Adipose tissue (tissue), 3 donors: ENCODE data around the gene TMEM240. TPM values are rescaled to one million over a fixed set of nuclear protein-coding genes. Genes with fewer than 3 reads are reported as not detected.

Experiments used
- H3K27ac ChIP-seq: one replicate; pipeline ENCODE4 v1.5.1; 2013; ENCODE audit warnings: low read depth, low read length
- WGBS, 3 donors: extraction: QIAGEN DNeasy Blood & Tissue Kit; methylation state at CpG; one replicate each; pipeline ENCODE4 v1.1.7; 2013; 5-methylcytosine and 5-hydroxymethylcytosine counted together
- polyA plus RNA-seq, 3 donors: library from polyadenylated mRNA; stranded (reverse); fragments of 200-250 nt; gene quantifications; one replicate each; pipeline ENCODE4 v1.2.3, GENCODE V29; 2013
- donor health status: healthy with polysubstance abuse.
- donor health status: Bipolar disorder and iron deficiency.
- donor health status: healthy.

TMEM240 gene
- polyA plus RNA-seq, result 1 to 10 TPM in 2 of 3 donors, under 1 TPM in 1; 0.85 to 4.3 (median 2.1) TPM

- WGBS, 3 donors, result 0 to 1% (median 0%) methylated on average over 26 to 98 of the region's 100 CpGs
- H3K27ac ChIP-seq, result no peak within 1 kb of the TSS
Observed at GRCh38 chr1:1540090-1540817, at the start of gene TMEM240. TSS of gene TMEM240 (minus strand) at chr1:1540624. CDS start at chr1:1540346, 278 bp downstream.

GRCh38 chr1:1583347-1584010, 43.1 kb upstream of the TMEM240 start:
- no peak overlapping the region for H3K27ac ChIP-seq
- 82 to 86% (median 84%) methylated on average over 23 of the region's 23 CpGs for WGBS, 3 donors

GRCh38 chr1:1582585-1583346, 42.3 kb upstream of the TMEM240 start:
- WGBS, 3 donors, result 66 to 74% (median 71%) methylated on average over 9 of the region's 9 CpGs
- no peak overlapping the region for H3K27ac ChIP-seq

- no peak overlapping the region for H3K27ac ChIP-seq
- 79 to 87% (median 82%) methylated on average over 11 to 13 of the region's 13 CpGs for WGBS, 3 donors
Observed at GRCh38 chr1:1578371-1578940, 38.0 kb upstream of the TMEM240 start.

DNA sequence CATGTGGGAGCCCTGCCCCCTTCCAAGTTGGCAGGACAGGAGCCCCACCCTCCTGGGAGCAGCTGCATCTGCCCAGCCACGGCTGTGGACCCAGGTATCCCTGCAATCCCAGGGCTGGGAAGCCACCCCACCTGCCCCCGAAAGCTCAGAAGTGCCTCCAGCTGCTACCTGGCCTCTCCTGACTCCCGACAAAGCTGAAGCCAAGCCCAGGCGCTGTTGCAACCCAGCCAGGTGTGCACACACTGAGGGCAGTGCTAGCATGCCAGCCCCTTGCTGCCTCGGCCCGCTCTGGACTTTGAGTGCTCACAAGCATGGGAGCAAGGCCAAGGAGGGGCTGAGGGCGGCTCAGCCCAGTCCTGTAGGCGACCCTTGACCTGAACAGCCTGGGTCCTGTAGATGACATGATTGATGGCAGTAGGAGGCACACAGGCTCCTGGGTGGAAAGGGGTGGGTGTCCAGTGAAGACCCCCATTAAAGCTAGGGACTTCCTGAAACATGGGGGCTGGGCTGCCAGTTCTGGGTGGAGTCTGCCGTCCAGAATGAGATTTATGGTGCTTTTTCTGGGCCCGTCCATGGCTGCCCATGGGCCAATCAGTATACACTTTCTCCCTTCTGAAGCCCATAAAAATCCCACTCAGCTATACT, 37.1 kb upstream of the TMEM240 start:
- H3K27ac ChIP-seq, result no peak overlapping the region
- WGBS, 3 donors, result 35 to 57% (median 53%) methylated on average over 10 of the region's 10 CpGs

DNA sequence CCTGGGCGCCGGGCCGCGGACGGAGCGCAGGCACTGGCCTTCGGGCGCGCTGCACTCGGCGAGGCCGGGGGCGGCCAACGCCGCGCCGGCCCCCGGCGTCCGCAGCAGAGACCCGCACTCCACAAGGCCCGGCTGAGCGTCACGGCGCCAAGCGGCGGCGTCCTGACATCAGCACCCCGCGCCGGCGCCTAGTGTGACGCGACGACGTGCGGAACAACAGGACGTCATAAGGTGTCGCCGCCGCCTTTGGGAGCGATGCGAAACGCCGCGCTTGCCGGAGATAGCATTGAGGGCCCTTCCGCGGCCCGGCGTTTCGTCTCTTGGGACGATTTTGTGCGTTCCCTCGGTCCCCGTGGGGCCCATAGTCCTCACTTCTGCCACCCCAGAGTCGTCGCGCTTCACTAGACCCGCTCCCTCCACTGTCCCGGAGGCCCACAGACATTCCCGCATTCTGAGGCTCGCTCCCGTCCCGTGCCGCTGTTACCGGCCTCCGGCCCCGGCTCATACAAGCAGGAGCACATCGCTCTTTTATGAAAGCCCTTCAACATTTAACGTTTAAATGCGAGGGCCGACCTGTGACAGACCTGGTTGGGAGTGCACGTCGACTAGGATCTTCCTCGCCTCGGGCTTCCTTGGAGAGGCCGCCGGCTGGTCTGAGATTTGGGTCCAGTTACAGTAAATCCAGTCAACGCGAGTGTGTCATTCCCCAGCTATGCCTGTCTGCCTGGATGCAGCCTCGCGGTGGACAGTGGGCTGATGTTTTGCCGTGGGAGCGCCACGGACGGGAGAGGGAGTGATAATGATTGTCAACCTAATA, 34.5 kb upstream of the TMEM240 start, which contains the start of gene SSU72:
Gene SSU72, minus strand, starts transcription at position 143 of the 817 bp plus-strand sequence. CDS start 306 bp downstream, outside the sequence.
- 0% methylated on average over 73 to 87 of the region's 87 CpGs for WGBS, 3 donors
- H3K27ac ChIP-seq, result peak within 1 kb of the TSS; percentile 95

DNA sequence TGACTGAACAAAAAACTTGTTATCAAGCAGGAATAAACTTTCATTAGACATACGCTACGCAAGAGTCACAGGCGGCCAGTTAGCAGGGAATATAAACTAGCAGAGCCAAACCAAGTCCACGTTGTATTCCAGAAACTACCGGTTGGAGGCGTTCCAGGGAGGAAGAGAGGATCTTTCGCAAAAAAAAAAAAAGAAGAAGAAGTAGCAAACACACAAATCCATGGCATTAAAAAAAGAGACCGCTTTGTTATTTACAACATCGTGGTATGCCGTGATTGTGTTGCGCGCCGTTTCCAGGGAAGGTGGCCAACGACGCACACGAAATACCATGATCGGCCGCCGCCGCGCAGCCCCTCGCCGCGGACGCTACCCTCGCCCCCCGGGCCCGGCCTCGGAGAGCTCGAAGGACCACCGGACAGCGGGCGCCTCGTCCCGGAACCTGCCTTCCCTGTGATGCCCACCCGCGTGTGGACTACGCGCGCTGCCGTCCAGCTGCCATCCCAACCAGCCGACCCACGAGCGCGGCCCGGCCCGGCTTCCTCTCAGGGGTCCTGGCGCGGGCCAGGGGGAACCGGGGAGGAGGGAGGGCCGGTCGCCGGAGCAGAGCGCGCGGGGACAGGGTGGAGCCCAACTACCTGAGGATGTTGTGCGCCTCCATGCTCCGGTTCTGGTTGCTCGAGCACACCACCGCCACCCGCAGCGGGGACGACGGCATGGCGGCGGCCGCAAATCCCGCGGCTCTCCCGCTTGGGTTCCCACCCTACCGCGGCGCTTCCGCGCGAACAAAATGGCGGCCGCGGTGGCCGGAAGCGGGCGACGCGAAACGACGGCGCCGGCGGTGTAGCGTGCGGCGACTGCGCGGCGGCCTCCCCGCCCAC, 33.7 kb upstream of the TMEM240 start:
- WGBS, 3 donors, result 0 to 1% (median 1%) methylated on average over 79 to 96 of the region's 96 CpGs

DNA sequence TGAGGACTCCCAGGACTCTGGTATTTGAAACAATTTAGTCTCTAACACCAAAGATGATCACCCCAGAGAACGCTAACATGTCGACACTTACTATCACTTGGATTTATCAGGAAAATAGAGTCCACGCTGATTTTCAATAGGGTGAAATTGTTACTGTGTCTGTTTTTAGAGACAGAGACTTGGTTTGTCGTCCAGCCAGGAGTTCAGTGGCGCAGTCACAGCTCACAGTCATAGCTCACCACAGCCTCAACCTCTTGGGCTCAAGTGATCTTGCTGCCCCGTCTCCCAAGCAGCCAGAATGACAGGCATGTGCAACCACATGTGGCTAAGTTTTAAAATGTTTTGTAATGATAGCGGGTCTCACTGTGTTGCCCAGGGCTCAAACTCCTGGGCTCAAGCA, 28.9 kb upstream of the TMEM240 start:
- WGBS, 3 donors, result 70 to 82% (median 78%) methylated on average over 7 of the region's 7 CpGs
- no peak overlapping the region for H3K27ac ChIP-seq

More for the DNA sequence above, 33.7 kb upstream of the TMEM240 start:
- peak overlapping the region; percentile 95 for H3K27ac ChIP-seq

DNA sequence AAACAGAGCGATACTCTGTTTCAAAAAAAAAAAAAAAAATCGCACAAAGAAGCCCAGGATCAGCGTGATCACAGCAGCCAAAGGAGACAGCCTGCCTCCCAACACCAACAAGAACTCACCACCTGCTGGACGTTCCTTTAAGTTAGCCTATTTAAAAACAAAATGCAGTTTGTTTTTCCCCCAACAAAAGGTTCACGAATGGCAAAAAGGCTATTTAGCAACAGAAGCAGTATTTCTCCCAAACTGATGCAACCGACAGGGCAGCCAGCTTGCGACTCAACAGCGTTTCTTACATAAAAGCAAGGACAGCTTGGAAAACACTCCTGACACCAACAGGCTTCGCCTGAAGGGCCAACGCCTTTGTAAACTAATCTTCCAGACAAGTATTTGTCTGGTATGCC, 27.5 kb upstream of the TMEM240 start:
- H3K27ac ChIP-seq, result no peak overlapping the region
- 60 to 71% (median 69%) methylated on average over 10 of the region's 10 CpGs for WGBS, 3 donors

GRCh38 chr1:1567152-1567875, 26.9 kb upstream of the TMEM240 start:
- H3K27ac ChIP-seq, result no peak overlapping the region

GRCh38 chr1:1565340-1565739, 24.9 kb upstream of the TMEM240 start:
- no peak overlapping the region for H3K27ac ChIP-seq
- 78 to 83% (median 83%) methylated on average over 10 of the region's 10 CpGs for WGBS, 3 donors

More at GRCh38 chr1:1567152-1567875, 26.9 kb upstream of the TMEM240 start:
- WGBS, 3 donors, result 78 to 87% (median 86%) methylated on average over 31 of the region's 31 CpGs

DNA sequence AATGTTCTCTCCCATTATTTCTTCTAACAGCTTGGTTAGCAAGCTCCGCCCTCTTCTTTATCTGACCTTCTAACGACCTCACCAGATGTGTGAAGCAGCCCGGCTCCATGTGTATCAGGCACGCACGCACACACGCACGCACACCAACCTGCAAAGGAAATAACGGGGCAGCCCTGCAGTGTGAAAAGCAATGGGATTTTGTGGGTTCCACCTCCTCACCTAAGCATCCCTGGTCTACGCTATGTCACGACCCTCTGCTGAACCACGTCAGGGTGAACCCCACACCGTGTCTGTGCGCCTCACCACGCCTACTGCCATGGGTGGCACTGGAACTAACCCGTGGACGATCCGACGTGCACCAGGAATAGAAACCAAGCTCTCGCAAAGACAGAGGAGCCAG, 23.8 kb upstream of the TMEM240 start:
- no peak overlapping the region for H3K27ac ChIP-seq
- WGBS, 3 donors, result 80 to 89% (median 88%) methylated on average over 19 of the region's 19 CpGs

DNA sequence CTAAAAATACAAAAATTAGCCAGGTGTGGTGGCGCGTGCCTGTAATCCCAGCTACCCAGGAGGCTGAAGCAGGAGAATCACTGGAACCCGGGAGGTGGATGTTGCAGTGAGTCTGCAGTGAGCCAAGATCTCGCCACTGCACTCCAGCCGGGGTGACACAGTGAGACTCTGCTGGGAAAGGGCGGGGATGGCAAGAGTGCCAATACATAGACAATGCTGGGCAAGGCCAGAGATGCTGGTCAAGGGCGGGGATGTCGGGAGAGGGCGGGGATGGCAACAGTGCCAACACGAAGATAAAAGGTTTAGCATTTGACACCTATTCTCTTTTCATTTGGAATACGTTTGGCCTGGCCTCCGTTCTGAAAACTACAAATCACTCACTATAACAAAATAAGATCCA, 23.3 kb upstream of the TMEM240 start:
- no peak overlapping the region for H3K27ac ChIP-seq
- WGBS, 3 donors, result 90 to 94% (median 91%) methylated on average over 12 of the region's 12 CpGs

DNA sequence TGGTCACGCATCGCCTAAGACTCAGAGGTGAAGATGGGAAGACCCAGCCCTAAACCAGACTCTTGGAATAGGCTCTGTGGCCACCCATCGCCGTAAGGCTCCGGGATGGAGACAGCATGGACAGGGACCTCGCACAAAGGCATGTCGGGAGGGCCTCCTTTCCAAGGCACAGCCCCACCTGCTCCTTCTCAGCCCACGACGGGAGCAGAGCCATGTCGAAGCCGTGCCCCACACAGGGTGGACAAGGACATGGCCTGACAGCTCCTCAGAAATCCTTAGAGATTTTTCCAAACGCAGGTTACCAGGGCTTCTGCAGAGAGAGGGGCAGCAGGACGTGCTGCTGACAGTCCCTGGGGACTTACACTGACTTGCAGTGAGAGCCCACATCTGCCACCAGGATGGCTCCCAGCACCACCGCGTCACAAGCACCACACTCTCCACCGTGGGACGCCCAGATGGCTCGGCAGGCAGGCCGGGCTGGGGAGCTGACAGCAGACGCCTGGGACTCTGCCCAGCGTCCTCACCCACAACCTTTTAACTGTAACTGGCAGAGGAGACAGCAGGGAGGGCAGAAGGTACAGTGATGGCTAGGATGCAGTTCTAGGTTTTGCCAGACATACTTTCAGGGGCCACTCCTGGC, 22.3 kb upstream of the TMEM240 start:
- 91 to 93% (median 92%) methylated on average over 21 of the region's 21 CpGs for WGBS, 3 donors
- no peak overlapping the region for H3K27ac ChIP-seq

- 86 to 94% (median 93%) methylated on average over 15 of the region's 15 CpGs for WGBS, 3 donors
- H3K27ac ChIP-seq, result no peak overlapping the region
Observed at GRCh38 chr1:1561801-1562470, 21.5 kb upstream of the TMEM240 start.
